ENCODE results near the gene DCC.

The DCC gene

DNA sequence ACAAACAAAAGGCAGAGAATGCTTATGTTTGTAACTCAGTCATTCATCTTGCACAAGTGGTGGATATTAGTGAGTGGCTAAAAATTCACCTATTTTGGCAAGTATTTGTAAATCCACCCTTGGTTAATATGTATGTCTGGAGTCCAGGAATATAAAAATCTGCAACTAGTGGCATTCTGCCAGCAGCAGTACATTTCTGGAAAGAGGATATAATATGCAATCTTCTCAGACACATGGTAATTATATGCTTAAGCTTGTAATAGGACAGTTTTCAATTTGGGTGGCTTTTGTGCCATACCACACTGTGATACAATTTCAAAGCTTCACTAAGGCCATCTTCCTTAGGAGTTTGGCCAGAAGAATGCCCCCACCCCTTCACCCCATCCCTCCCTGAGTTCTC lies 1191.2 kb downstream of the DCC start:
- Histone ChIP-seq H3K27me3 (no peaks in the 10 kb centered on the region), H3K36me3 (no peaks in the 10 kb centered on the region), H3K9me3 (no peaks in the 10 kb centered on the region), H3K4me1 (no peaks in the 10 kb centered on the region), H3K4me3 (ENCODE audit: low read depth, low read length) (no peak overlapping the region)
- TF ChIP-seq, protein P1, sequence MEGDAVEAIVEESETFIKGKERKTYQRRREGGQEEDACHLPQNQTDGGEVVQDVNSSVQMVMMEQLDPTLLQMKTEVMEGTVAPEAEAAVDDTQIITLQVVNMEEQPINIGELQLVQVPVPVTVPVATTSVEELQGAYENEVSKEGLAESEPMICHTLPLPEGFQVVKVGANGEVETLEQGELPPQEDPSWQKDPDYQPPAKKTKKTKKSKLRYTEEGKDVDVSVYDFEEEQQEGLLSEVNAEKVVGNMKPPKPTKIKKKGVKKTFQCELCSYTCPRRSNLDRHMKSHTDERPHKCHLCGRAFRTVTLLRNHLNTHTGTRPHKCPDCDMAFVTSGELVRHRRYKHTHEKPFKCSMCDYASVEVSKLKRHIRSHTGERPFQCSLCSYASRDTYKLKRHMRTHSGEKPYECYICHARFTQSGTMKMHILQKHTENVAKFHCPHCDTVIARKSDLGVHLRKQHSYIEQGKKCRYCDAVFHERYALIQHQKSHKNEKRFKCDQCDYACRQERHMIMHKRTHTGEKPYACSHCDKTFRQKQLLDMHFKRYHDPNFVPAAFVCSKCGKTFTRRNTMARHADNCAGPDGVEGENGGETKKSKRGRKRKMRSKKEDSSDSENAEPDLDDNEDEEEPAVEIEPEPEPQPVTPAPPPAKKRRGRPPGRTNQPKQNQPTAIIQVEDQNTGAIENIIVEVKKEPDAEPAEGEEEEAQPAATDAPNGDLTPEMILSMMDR (IDR thresholded peaks at IDR 0.05; ENCODE audit: low read depth, low read length) = no peak
- no peak for DNase-seq

- H3K4me1 ChIP-seq = no peaks in the 10 kb centered on the region
- DNase-seq = no peak
- TF ChIP-seq, protein P1 (IDR thresholded peaks at IDR 0.05; ENCODE audit: low read depth, low read length) = no peak
- no peaks in the 10 kb centered on the region for H3K36me3 ChIP-seq
- H3K27me3 ChIP-seq = no peaks in the 10 kb centered on the region
- no peak overlapping the region for H3K4me3 ChIP-seq (ENCODE audit: low read depth, low read length)
- H3K9me3 ChIP-seq = no peaks in the 10 kb centered on the region
Observed at GRCh38 chr18:53531896-53532295, 1191.9 kb downstream of the DCC start.

DNA sequence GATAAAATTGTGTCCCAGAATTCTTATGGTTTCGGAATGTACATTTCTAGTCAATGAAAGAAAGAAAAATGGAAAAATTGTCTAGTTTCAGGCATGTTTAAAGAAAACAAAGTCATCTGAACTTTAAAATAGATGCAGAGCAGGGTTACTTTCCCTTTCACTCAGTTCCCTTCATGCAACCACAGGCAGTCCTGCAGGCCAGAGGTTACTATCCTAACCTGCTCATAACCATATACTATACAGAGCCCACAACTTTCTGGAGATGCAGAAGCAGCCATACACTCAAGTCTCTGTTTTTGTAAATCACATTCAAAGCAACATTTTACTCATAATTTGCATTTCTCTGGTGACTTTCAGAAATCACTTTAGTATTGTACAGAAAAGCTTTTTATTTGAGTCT lies 1194.2 kb downstream of the DCC start:
- TF ChIP-seq, protein P1 (IDR thresholded peaks at IDR 0.05; ENCODE audit: low read depth, low read length) = no peak
- Histone ChIP-seq H3K4me3 (ENCODE audit: low read depth, low read length) (no peak overlapping the region), H3K27me3 (no peaks in the 10 kb centered on the region), H3K9me3 (no peaks in the 10 kb centered on the region), H3K4me1 (no peaks in the 10 kb centered on the region), H3K36me3 (no peaks in the 10 kb centered on the region)
- DNase-seq = no peak

DNA sequence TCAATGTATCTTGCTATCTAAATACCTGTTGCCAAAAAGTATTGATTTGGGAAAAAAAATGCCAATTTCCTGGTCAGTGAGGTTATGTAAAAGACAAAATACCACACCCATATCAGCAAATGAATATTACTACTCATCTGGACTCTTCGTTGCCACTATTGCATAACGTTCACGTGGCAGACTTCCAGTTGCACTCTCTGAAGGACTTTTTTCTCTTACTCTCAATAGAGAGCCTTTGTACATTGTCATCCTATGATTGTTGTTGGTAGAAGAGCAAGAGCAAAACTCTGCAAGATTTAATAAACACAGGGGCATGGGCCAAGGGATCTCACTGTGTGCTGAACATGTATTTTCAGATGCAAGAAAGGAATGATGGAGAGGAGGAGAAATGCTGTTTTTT lies 1194.7 kb downstream of the DCC start:
- TF ChIP-seq, protein P1 (IDR thresholded peaks at IDR 0.05; ENCODE audit: low read depth, low read length) = no peak
- Histone ChIP-seq H3K4me3 (ENCODE audit: low read depth, low read length) (no peak overlapping the region), H3K4me1 (no peaks in the 10 kb centered on the region), H3K36me3 (no peaks in the 10 kb centered on the region), H3K27me3 (no peaks in the 10 kb centered on the region), H3K9me3 (no peaks in the 10 kb centered on the region)
- no peak for DNase-seq

DNA sequence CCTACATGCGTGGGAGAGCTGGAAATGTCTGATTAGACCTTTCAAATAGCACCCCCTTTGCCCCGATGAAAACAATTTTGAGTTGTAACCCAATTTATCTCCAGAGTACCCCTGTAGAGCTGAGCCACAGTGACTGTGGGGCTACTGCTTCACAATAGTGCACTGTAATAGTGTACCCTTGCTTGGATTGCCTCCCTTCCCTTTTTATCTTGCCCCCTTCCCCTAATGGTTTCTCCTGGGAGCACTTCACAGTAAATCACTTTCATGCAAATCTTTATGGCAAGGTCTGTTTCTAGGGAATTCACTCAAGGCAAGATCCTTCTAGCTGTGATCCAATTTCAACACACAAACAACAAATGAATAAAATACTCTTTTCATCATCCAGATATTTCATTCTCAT lies 1196.9 kb downstream of the DCC start:
- Histone ChIP-seq H3K4me1 (no peaks in the 10 kb centered on the region), H3K9me3 (no peaks in the 10 kb centered on the region), H3K36me3 (no peaks in the 10 kb centered on the region), H3K27me3 (no peaks in the 10 kb centered on the region), H3K4me3 (ENCODE audit: low read depth, low read length) (no peak overlapping the region)
- TF ChIP-seq, protein P1 (IDR thresholded peaks at IDR 0.05; ENCODE audit: low read depth, low read length) = no peak
- DNase-seq = no peak

- DNase-seq = no peak
- TF ChIP-seq, protein P1 (IDR thresholded peaks at IDR 0.05; ENCODE audit: low read depth, low read length) = no peak
- Histone ChIP-seq H3K4me3 (ENCODE audit: low read depth, low read length) (no peak overlapping the region), H3K36me3 (no peaks in the 10 kb centered on the region), H3K27me3 (no peaks in the 10 kb centered on the region), H3K4me1 (no peaks in the 10 kb centered on the region), H3K9me3 (no peaks in the 10 kb centered on the region)
Observed at GRCh38 chr18:53541924-53542323, 1201.9 kb downstream of the DCC start.

Data from BE2C (cell line).